Ascending aorta (tissue), 2 donors: Measurements from ENCODE around the gene TBC1D2. TPM values are rescaled to one million over a fixed set of nuclear protein-coding genes. Genes with fewer than 3 reads are reported as not detected.

Experiments used
- DNase-seq, 2 donors: peaks; one replicate each; pipeline ENCODE4 v3.0.0-alpha.2; 2019; ENCODE audit warnings: low spot score in 2 of 2
- H3K27ac ChIP-seq, 2 donors: fragments of 200-600 bp; sonication (generic); one replicate each; pipeline ENCODE4 v1.5.1; 2016 to 2017; ENCODE audit warnings: mild to moderate bottlenecking in 1 of 2
- H3K27me3 ChIP-seq: fragments of 200-600 bp; sonication (generic); one replicate; pipeline ENCODE4 v1.5.1; 2017
- H3K36me3 ChIP-seq, 2 donors: fragments of 200-600 bp; sonication (generic); one replicate each; pipeline ENCODE4 v1.5.1; 2016
- H3K4me1 ChIP-seq, 2 donors: fragments of 200-600 bp; sonication (generic); one replicate each; pipeline ENCODE4 v1.5.1; 2016 to 2017; ENCODE audit warnings: mild to moderate bottlenecking in 1 of 2
- H3K4me3 ChIP-seq, 2 donors: fragments of 200-600 bp; sonication (generic); one replicate each; pipeline ENCODE4 v1.5.1; 2016 to 2017; ENCODE audit warnings: mild to moderate bottlenecking in 1 of 2
- H3K9me3 ChIP-seq, 2 donors: fragments of 200-600 bp; sonication (generic); one replicate each; pipeline ENCODE4 v1.5.1; 2016
- intact Hi-C: fragments of 100-400 bp; cut with DNase I; formaldehyde crosslinking; loops from one replicate; pipeline ENCODE4 v1.15.1; 2023
- total RNA-seq: library from RNA; depleted of rRNA; stranded (reverse); fragments of >200 nt; gene quantifications from one replicate; pipeline ENCODE4 v1.1.0, GENCODE V29; 2016
- TF ChIP-seq, protein P1 (sequence below), 3 experiments: fragments of 200-600 bp in 2 of 3; fragments of 450-650 bp in 1 of 3; sonication (generic) in 2 of 3; IDR thresholded peaks; one replicate each; pipeline ENCODE4 v1.5.1; 2016 to 2019; ENCODE audit warnings: antibody characterized with exemption in 3 of 3, mild to moderate bottlenecking in 1 of 3, moderate library complexity in 1 of 3

Gene TBC1D2
- total RNA-seq, 1 donor from 2014 or later = 32.5 TPM

DNA sequence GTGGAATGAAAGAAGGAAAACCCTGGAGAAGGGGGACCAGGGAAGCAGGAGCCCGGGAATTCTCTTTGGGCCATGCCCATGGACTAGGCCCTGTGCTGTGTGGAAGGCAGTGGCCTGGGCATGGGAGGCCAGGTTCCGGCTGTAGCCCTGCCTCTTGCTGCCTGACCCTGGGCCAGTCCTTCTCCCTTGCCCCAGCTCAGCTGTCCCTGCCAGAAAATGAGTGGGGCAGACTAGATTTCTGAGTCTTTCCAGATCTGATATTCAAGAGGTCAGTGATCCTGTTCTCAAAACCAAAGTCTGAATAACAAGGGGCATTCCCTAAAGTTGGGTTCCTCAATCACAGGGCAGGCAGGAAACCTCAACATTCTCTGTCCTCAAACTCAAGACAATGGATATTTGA, 38.2 kb downstream of the TBC1D2 start:
- Histone ChIP-seq H3K27me3 (no peaks in the 10 kb centered on the region), H3K4me1 (no peaks in the 10 kb centered on the region), H3K9me3 (no peaks in the 10 kb centered on the region), H3K27ac (no peak overlapping the region), H3K4me3 (no peak overlapping the region), H3K36me3 (peaks cover 34 to 58% of the 10 kb centered on the region in 2 donors)
- TF ChIP-seq, protein P1, sequence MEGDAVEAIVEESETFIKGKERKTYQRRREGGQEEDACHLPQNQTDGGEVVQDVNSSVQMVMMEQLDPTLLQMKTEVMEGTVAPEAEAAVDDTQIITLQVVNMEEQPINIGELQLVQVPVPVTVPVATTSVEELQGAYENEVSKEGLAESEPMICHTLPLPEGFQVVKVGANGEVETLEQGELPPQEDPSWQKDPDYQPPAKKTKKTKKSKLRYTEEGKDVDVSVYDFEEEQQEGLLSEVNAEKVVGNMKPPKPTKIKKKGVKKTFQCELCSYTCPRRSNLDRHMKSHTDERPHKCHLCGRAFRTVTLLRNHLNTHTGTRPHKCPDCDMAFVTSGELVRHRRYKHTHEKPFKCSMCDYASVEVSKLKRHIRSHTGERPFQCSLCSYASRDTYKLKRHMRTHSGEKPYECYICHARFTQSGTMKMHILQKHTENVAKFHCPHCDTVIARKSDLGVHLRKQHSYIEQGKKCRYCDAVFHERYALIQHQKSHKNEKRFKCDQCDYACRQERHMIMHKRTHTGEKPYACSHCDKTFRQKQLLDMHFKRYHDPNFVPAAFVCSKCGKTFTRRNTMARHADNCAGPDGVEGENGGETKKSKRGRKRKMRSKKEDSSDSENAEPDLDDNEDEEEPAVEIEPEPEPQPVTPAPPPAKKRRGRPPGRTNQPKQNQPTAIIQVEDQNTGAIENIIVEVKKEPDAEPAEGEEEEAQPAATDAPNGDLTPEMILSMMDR (IDR thresholded peaks at IDR 0.05) = no peak
- intact Hi-C loops = no loop called here
- DNase-seq = no peak

DNA sequence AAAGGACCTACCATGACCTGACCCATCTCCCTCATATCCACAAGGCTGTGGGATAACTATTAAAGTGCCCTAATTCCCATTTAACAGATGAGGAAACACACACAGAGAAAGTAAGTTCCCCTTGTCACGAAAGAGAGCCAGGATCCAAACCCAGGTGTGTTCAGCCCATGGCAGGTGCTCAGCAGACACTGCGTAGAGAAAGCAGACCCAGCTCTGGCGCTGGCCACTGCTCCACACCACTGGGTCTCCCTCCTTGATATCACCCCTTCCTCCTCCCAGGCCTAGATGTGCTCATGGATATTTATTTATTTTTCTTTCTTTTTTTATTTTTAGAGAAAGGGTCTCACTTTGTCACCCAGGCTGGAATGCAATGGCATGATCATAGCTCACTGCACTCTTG, 39.1 kb downstream of the TBC1D2 start:
- intact Hi-C loops = no loop called here
- Histone ChIP-seq H3K4me1 (no peaks in the 10 kb centered on the region), H3K27me3 (no peaks in the 10 kb centered on the region), H3K27ac (no peak overlapping the region), H3K36me3 (peaks cover 34 to 54% of the 10 kb centered on the region in 2 donors), H3K9me3 (no peaks in the 10 kb centered on the region), H3K4me3 (no peak overlapping the region)
- no peak for DNase-seq
- TF ChIP-seq, protein P1 (IDR thresholded peaks at IDR 0.05) = no peak

DNA sequence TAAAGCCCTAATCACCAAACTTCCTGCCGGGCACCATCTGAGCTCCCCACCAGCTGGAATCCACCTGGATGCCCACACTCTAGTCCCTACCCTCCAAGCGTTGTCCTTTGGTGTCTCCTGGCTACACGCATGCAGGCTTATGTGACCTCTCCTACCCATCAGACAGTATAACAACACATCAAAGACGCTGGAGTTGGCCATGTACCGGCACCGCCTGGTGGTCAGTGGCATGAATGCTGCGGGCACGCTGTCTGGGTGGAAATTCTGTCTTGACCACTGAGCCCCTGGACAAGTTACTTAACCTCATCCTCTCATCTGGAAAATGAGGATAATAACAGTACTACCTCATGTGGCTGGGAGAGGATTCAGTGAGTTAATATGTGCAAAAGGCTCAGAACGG, 39.6 kb downstream of the TBC1D2 start:
- H3K36me3 ChIP-seq = peaks cover 34 to 52% of the 10 kb centered on the region in 2 donors
- TF ChIP-seq, protein P1 (IDR thresholded peaks at IDR 0.05) = peak in 1 of 3 experiments; percentile 22
- DNase-seq = no peak
- no peaks in the 10 kb centered on the region for H3K27me3 ChIP-seq
- H3K9me3 ChIP-seq = no peaks in the 10 kb centered on the region
- no peaks in the 10 kb centered on the region for H3K4me1 ChIP-seq
- intact Hi-C loops = no loop called here
- H3K27ac ChIP-seq = no peak overlapping the region
- no peak overlapping the region for H3K4me3 ChIP-seq

DNA sequence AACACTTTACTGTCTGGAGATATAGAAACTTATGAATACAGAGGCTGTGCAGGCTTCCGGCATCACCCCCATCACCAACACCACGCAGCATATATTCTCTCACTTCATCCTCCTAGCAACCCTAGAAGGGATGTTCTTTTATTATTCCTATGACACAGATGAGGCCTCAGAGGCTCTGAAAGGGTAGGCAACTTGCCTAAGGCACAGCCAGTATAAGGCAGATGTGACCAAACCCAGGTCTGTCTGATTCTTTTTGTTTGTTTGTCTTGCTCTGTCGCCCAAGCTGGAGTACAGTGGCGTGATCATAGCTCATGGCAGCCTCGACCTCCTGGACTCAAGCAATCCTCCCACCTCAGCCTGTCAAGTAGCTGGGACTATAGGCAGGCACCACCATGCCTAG, 40.2 kb downstream of the TBC1D2 start:
- intact Hi-C loops = no loop called here
- TF ChIP-seq, protein P1 (IDR thresholded peaks at IDR 0.05) = no peak

DNA sequence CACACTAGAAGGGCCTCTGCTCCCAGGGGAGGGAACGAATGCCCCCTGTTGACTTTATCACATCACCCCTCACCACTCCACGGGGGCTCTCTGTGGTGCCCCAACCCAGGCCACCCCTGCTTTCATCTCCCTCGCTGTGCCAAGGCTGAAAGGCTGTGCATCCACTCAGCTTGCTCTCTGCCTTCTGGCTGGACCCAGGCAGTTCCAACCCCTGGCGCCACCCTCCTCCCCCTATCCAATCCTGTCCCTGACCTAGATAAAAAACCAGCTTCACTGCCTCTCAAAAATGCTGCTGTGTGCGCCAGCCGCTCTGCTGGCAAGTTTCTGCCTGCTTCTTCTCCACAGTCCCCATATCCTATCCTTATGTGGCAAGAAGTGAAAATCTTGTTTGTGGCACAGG, 40.6 kb downstream of the TBC1D2 start:
- DNase-seq = no peak
- TF ChIP-seq, protein P1 (IDR thresholded peaks at IDR 0.05) = no peak
- intact Hi-C loops = no loop called here
- Histone ChIP-seq H3K27me3 (no peaks in the 10 kb centered on the region), H3K27ac (no peak overlapping the region), H3K36me3 (peaks cover 33 to 48% of the 10 kb centered on the region in 2 donors), H3K4me1 (no peaks in the 10 kb centered on the region), H3K4me3 (no peak overlapping the region), H3K9me3 (no peaks in the 10 kb centered on the region)

More for the DNA sequence above, 40.2 kb downstream of the TBC1D2 start:
- Histone ChIP-seq H3K27ac (no peak overlapping the region), H3K4me3 (no peak overlapping the region), H3K4me1 (no peaks in the 10 kb centered on the region), H3K9me3 (no peaks in the 10 kb centered on the region), H3K27me3 (no peaks in the 10 kb centered on the region), H3K36me3 (peaks cover 34 to 52% of the 10 kb centered on the region in 2 donors)
- no peak for DNase-seq

DNA sequence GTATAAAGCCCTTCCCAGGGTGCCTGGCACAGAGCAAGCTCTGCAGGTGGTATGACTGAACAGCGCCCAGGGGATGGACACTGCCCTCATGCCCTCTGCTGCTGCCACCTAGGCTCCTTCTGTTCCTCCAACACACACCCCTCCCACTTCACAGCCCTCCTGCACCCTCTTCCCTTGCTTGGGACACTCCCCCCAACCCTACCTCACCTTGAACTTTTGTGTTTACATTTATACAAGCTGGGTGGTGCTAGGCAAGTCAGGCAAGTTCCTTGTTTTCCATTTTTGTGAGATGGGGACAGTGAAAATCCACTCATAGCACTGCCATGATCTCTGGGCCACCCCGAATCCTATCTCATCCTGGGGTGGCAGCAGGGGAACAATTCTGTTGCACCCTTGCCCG, 44.2 kb downstream of the TBC1D2 start:
- Histone ChIP-seq H3K27ac (no peak overlapping the region), H3K9me3 (no peaks in the 10 kb centered on the region), H3K36me3 (peaks cover 20 to 27% of the 10 kb centered on the region in 2 donors), H3K4me3 (no peak overlapping the region), H3K27me3 (no peaks in the 10 kb centered on the region), H3K4me1 (no peaks in the 10 kb centered on the region)
- TF ChIP-seq, protein P1 (IDR thresholded peaks at IDR 0.05) = no peak
- intact Hi-C loops = no loop called here
- no peak for DNase-seq
